GM18517 (cell line): ENCODE data around the gene SIRT2.
A peak's percentile ranks its signal among the peaks of the same experiment; 100 is the strongest.
"Not testable (repeated sequence)": the region's sequence is repeated elsewhere in the genome, so short reads cannot be mapped to it uniquely, and the experiment has no call there.

Experiments used
- ATAC-seq: cut with Tn5 transposase; IDR thresholded peaks from one replicate; pipeline ENCODE4 v1.9.1; 2021; ENCODE audit warnings: mild to moderate bottlenecking, moderate library complexity; ENCODE audit not compliant: unreplicated experiment

The SIRT2 gene

GRCh38 chr19:38899447-38900201 lies at the start of gene SIRT2, which contains the start of gene NFKBIB:
Gene SIRT2 (minus strand): TSS chr19:38899618. CDS start chr19:38899521, 97 bp downstream.
Gene NFKBIB (plus strand): TSS chr19:38899969. CDS start chr19:38900033, 64 bp downstream.
- ATAC-seq = peak; percentile 92

GRCh38 chr19:38946229-38947010 lies 47.0 kb upstream of the SIRT2 start:
- no peak for ATAC-seq

DNA sequence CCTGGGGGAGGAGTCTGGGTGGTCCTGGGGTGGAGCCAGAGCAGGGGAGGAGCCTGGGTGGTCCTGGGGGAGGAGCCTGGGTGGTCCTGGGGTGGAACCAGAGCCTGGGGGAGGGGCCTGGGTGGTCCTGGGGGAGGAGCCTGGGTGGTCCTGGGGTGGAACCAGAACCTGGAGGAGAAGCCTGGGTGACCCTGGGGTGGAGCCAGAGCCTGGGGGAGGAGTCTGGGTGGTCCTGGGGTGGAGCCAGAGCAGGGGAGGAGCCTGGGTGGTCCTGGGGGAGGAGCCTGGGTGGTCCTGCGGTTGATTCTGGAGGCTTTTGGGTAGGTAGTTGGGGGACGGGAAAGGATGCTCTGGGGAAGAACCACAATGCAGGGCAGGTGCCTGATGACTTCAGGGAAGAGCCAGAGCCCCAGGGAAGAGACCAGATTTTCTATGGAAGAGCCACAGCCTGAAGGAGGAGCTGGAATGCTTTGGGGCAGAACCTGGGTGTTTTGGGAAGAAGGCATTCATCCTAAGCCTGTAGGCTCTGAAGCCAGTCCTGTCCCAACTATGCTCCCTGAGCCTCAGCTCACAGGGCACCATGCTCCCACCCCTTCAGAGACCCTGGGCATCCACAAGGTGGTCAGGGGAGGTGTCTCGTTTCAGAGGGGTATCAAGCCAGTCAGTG lies 46.3 kb upstream of the SIRT2 start:
- ATAC-seq = no peak

- ATAC-seq = no peak
Measured at GRCh38 chr19:38944981-38945506, 45.6 kb upstream of the SIRT2 start.

DNA sequence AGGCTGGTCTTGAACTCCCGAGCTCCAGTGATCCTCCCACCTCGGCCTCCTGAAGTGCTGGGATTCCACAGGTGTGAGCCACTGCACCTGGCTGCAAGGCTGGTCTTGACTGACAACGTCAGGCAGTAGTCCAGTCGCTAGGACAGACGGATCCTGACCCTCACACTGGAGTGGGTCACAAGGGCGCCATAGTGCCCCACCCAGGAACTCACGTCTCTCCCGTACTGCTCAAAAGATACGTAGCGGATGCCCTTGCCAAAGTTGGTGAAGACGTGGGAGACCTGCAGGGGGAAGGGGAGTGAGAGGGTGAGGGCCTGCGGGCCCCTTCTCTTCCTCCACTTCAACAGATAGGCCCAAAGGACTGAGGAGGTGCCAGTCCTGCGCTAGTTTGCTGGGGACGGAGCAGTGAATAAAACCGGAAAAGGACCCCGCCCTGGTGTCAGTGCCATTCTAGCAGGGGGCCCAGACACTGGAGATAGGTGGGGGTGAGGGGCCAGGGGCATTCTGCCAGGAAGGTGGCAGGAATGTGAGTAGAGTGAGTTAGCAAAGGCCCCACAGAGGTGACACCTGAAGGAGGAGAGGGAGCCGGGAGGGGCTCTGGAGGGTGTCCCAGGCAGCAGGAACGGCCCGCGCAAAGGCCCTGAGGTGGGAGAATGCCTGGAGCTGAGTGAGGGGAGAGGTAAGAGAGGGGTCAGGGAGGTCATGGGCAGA lies 43.2 kb upstream of the SIRT2 start:
- no peak for ATAC-seq

GRCh38 chr19:38941979-38942378 lies 42.6 kb upstream of the SIRT2 start:
- no peak for ATAC-seq

DNA sequence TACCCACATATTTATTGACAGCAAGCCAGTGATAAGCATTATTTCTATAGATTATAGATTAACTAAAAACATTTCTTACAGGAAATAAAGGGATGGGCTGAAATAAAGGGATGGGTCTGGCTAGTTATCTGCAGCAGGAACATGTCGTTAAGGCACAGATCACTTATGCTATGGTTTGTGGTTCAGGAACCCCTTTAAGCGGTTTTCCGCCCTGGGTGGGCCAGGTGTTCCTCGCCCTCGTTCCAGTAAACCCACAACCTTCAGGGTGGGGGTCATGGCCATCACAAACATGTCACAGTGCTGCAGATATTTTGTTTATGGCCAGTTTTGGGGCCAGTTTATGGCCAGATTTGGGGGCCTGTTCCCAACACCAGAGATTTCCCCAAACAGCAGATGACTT lies 42.0 kb upstream of the SIRT2 start:
- not testable (repeated sequence) for ATAC-seq

- ATAC-seq = no peak
Measured at GRCh38 chr19:38939957-38940356, 40.5 kb upstream of the SIRT2 start.

DNA sequence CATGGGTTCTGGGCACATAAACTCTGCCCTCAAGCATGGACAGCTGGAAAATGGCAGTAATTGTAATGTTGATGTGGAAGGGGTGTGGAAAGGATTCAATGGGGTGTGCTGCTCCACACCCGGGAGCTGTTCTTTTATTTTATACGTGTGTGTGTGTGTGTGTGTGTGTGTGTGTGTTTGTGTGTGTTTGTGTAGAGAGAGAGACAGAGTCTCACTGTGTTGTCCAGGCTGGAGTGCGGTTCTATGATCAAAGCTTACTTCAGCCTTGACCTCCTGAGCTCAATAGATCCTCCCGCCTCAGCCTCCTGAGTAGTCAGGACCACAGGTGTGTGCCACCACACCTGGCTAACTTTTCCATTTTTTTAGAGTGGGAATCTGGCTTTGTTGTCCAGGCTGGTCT lies 34.1 kb upstream of the SIRT2 start:
- no peak for ATAC-seq

DNA sequence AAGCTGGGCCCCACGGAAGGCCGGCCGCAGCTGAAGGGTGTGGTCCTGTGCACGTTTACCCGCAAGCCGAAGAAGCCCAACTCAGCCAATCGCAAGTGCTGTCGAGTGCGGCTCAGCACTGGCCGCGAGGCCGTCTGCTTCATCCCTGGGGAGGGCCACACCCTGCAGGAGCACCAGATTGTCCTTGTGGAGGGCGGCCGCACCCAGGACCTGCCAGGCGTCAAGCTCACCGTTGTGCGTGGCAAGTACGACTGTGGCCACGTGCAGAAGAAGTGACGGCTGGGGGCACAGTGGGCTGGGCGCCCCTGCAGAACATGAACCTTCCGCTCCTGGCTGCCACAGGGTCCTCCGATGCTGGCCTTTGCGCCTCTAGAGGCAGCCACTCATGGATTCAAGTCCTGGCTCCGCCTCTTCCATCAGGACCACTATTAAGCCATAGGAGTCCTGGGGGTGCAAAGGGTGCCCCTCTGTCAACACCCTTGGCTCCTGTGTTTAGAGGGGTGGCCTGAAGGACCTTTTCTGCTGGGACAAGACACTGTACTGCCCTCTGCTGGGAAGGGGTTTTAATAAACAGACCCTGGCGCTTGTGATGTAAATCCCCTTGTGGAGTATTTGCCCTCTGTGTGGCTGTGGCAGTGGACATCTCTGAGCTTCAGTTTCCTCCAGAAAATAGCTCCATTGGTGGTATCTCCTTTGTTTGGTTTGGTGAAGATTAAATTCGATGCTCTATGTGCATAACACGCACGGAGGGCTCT lies 33.2 kb upstream of the SIRT2 start:
- ATAC-seq = no peak

DNA sequence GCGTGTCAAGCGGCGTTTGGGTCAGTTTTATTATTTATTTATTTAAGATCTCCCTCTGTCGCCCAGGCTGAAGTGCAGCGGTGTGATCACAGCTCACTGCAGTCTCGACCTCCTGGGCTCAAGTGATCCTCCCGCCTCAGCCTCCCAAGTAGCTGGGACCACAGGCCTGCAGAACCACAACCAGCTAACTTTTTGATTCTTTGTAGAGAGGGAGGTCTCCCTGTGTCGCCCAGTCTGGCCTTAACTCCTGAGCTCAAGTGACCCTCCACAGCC lies 32.0 kb upstream of the SIRT2 start:
- ATAC-seq = no peak

GRCh38 chr19:38930776-38931520 lies 31.5 kb upstream of the SIRT2 start, which contains the start of gene MRPS12:
Gene MRPS12 (plus strand): TSS chr19:38930944. CDS start chr19:38931295, 351 bp downstream.
- peak; percentile 94 for ATAC-seq

DNA sequence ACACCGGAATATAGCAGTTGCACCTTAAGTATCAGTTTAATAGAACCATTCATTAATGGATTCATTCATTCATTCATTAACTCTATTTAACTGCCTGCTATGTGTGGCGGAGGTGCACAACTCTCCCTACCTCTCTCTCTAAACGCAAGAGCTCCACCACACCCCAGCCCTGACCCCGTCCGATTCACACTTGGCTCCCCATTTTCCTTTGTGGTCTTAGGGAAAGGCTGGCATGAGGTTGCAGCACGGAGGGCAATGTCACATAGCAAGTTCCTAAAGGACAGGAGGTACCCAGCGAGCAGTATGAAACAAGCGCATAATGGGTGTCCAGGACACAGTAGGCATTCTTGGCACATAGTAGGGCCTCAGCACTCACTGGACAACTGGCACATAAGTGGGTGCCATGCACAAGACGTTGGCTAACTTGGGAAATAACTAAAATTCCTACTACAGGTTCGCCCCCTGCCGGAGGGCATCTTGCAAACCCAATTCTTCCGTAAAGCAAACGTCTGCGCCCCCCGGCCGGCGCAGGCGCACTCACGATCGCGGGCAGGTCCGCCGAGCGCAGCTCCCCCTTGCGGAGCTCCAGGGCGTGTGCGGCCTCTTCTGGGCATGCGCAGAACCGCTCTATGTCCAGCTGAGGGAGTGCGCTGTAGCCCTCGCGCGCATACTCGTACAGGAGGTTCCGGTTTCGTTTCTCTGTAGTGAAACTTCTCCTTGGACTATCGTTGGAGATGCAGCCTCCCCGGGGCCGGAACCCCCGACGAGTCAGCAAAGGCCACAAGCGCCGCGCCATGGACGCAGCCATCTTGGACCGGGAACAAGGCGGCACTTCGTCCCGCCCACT lies 30.7 kb upstream of the SIRT2 start, which contains the start of gene SARS2:
SARS2 (minus strand) TSS at position 835 of the 847 bp plus-strand sequence; CDS start at position 808, 27 bp downstream.
- ATAC-seq = peak; percentile 71

DNA sequence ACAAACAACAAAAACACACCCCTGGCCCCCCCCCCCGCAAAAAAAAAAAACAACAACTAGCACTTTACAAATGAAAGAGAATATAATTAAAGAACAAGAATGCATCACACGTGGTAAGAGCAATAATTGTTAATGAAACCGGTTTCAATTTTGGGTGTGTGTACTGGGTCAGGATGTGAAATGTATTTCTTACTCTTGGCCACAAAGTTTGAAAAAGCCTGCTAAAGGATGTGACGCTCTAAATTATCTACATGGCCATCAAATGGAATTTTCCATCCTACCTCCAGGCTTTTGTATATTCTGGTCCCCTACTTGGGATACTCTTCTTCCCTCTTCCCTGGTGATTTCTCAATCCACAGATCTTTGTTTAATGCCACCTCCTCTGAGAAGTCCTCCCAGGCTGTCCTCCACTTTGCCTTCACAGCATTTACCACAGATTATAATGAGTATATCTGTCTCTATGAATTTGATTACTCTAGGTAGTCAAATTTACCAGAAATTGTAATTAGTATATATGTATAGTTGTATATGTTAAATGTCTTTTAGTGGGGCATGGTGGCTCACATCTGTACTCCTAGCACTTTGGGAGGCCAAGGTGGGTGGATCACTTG lies 29.1 kb upstream of the SIRT2 start:
- no peak for ATAC-seq

DNA sequence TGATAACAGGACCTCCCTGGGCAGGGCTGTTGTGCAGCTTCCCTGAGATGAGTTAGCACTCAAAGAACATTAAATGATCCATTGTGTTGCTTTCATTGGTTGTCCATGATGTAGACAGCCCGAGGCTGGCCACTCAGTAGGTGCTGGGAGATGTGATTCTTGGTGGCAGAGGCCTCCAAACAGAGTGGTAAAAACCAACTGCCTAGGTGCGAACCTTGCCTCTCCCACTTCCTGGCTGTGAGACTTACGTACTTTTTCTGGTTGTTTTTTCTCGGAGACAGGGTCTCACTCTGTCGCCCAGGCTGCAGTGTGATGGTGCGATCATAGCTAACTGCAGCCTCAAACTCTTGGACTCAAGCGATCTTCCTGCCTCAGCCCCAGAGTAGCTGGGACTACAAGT lies 25.0 kb upstream of the SIRT2 start:
- ATAC-seq = no peak

GRCh38 chr19:38922482-38922881 lies 23.1 kb upstream of the SIRT2 start:
- ATAC-seq = no peak

DNA sequence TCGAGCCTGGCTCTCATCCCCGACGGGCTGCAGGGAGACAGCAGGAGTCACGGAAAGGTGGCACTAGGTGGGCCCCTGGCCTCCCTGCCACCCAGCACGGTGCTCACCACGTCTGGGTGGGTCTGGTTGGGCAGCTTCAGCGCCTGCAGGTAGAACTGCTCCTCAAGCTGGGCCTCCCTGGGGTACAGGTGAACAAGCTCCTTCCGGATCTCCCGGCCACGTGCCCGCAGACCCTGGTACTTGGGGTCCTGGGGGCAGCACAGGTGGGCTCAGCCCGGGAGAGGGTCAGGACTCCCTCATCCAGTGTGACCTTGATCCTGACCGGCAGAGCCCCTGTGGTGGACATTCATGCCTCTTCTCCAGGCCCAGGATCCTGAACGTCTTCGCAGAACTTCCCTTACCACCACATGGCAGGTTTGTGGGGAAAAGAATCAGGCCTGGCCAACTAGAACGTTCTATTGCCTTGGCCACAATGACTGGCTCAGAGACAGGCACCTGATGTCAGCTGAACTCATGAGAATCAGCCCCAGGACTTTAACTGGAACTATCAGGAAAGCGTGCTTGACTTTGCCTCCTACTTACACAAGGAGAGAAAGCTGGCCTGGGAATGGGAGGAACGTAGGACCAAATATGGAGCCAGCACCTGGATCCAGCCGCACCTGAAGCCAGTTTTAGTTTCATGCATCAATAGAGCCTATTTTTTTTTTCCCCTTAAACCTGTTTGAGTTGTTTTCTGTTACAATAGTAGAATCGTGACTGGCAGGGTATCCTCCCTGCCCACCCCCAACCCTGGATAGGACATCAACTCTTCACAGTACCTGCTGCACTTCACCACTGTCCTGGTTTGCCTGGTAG lies 22.2 kb upstream of the SIRT2 start:
- no peak for ATAC-seq
